GM10248 (cell line): ENCODE measurements around the gene CDC42EP1.

Experiments
- CTCF ChIA-PET: fragments of 300-600 bp; sonication (Branson Sonifier 250); formaldehyde crosslinking; extraction: SDS; loops from one replicate; lab custom pipeline; 2021; ENCODE audit warnings: antibody characterized with exemption; lab: Yijun Ruan, JAX
- POLR2A ChIA-PET: fragments of 350-650 bp; sonication (Branson Sonifier 250); formaldehyde crosslinking; extraction: SDS; loops from one replicate; lab custom pipeline; 2020; ENCODE audit warnings: antibody characterized with exemption; lab: Yijun Ruan, JAX
- DNase-seq: peaks from one replicate; pipeline ENCODE4 v3.0.0; 2012; ENCODE audit errors: extremely low spot score
- TF ChIP-seq, protein P1 (sequence below): IDR thresholded peaks from 2 replicates; pipeline ENCODE4 v1.5.1; 2012; ENCODE audit warnings: mild to moderate bottlenecking, low read depth; ENCODE audit errors: extremely low read depth, missing control alignments, control extremely low read depth

Gene CDC42EP1

DNA sequence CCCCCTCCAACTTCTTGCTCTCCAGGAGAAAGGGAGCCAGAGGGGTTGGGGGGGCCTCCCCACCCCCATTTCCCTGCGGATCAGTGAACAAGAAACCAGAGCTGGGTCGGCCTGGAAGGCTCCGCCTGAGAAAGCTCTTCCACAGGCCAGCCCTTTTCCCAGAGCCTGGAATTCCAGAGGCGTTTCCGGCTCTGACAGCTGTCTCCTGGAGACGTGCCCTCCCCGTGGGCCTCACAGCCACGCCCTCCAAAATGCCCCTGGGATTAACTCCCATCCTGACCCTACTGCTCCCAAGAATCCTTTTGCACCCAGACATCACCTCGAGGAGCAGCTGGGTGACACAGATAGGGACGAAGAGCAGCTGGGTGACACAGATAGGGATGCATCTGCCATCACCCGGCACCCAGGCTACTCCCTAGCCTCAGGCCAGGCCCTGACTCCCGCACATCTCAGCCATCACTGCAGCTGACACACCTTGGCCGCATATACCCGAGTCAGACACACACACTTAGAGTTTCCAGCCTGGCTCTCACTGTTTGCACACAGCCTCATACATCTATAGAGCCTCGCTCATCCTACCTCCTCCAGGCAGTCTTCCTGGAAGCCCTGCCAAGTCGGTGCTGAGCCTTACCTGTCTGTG is 7.6 kb upstream of the CDC42EP1 start:
- POLR2A ChIA-PET: no interaction called here
- CTCF ChIA-PET: interaction anchor here (1.0 to 16.8 kb wide), 2 partner anchors 10 to 12 kb away, joined by 3 to 584 read pairs; partner anchors contain the start of gene CDC42EP1
- TF ChIP-seq, protein P1, sequence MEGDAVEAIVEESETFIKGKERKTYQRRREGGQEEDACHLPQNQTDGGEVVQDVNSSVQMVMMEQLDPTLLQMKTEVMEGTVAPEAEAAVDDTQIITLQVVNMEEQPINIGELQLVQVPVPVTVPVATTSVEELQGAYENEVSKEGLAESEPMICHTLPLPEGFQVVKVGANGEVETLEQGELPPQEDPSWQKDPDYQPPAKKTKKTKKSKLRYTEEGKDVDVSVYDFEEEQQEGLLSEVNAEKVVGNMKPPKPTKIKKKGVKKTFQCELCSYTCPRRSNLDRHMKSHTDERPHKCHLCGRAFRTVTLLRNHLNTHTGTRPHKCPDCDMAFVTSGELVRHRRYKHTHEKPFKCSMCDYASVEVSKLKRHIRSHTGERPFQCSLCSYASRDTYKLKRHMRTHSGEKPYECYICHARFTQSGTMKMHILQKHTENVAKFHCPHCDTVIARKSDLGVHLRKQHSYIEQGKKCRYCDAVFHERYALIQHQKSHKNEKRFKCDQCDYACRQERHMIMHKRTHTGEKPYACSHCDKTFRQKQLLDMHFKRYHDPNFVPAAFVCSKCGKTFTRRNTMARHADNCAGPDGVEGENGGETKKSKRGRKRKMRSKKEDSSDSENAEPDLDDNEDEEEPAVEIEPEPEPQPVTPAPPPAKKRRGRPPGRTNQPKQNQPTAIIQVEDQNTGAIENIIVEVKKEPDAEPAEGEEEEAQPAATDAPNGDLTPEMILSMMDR: no peak
- no peak for DNase-seq

- ChIA-PET POLR2A (interaction anchor here (0.6 kb wide), 1 partner anchor 53 kb away, joined by 3 read pairs; no protein-coding TSS in a partner anchor), CTCF (interaction anchor here (1.3 to 16.8 kb wide), 3 partner anchors 11 to 29 kb away, joined by 3 to 584 read pairs (median 58); partner anchors contain the start of gene CDC42EP1)
Measured at GRCh38 chr22:37553725-37554124, 6.6 kb upstream of the CDC42EP1 start.

DNA sequence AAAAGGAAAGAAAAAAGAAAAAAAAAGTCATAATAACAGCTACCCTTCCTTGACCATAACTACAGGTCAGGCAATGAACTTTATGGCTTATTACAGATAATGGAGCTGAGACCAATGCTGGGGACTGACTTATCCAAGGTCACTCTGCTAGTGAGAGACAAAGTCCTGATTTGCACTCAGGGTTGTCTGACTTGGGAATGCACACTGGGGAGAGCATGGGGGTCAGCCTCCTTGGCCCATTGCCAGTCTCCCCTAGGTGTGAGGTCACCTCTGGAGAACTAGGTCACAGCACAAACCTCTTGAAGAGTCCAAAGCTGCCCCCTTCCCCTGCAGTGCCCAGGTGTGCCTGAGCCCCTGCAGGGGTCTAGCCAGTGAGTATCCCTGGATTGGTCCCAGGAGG is 5.3 kb upstream of the CDC42EP1 start:
- POLR2A ChIA-PET: interaction anchor here (0.7 kb wide), 1 partner anchor 215 kb away, joined by 3 read pairs; no protein-coding TSS in a partner anchor

More at GRCh38 chr22:37553725-37554124, 6.6 kb upstream of the CDC42EP1 start:
- DNase-seq: no peak
- TF ChIP-seq, protein P1: no peak

DNA sequence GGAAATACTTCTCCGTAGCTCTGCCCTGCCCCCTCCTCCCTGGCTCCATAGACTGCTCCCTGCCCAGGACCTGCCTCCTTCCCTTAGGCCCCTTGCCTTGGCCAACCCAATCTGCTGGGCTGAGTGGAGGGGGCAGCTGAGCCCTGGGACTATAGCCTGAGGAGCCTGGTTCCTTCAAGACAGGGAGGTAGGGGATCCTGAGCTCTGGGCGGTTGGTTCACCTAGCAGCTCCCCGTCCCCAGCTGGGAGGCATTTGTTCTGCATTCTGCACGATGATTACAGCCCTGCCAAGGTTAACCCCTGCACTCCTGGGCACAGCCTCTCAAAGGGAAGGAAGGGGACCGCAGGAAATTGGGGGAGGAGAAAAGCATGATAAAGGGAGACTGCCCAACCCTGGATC is 3.6 kb upstream of the CDC42EP1 start:
- ChIA-PET POLR2A (no interaction called here), CTCF (interaction anchor here (0.8 to 21.7 kb wide), 5 partner anchors 10 to 49 kb away, joined by 3 to 584 read pairs (median 7); partner anchors contain the start of gene LGALS2)
- DNase-seq: no peak
- TF ChIP-seq, protein P1: no peak

More for the DNA sequence above, 5.3 kb upstream of the CDC42EP1 start:
- no peak for DNase-seq
- TF ChIP-seq, protein P1: no peak
- CTCF ChIA-PET: interaction anchor here (1.3 to 21.7 kb wide), 3 partner anchors 10 to 28 kb away, joined by 3 to 584 read pairs (median 58); no protein-coding TSS in a partner anchor

- POLR2A ChIA-PET: no interaction called here
- CTCF ChIA-PET: interaction anchor here (1.8 to 21.7 kb wide), 5 partner anchors 9 to 49 kb away, joined by 5 to 584 read pairs (median 10); partner anchors contain the start of gene LGALS2
Measured at GRCh38 chr22:37557321-37558001, 2.8 kb upstream of the CDC42EP1 start.

More at GRCh38 chr22:37557321-37558001, 2.8 kb upstream of the CDC42EP1 start:
- DNase-seq: no peak
- TF ChIP-seq, protein P1: no peak
